ENCODE results near the gene CCDC126. TPM values are rescaled to one million over a fixed set of nuclear protein-coding genes. Genes with fewer than 3 reads are reported as not detected.

CCDC126 gene
- total and polyA plus RNA-seq, 2 donors from 2014 or later: 5.2 to 8.9 TPM

- H3K27ac ChIP-seq (ENCODE audit: low read depth in 2 of 2, low read length in 2 of 2): no peak overlapping the region
- DNase-seq (no peak), FAIRE-seq (no peak)
- intact Hi-C loops (cut with DNase I): no loop called here
- no peak overlapping the region for H3K4me3 ChIP-seq (ENCODE audit: low read length in 3 of 3)
- peaks cover 0 to 4% (median 0%) of the 10 kb centered on the region in 3 donors for H3K36me3 ChIP-seq (ENCODE audit: control insufficient read depth in 2 of 3, insufficient read depth in 3 of 3, low read length in 3 of 3)
- H3K9me3 ChIP-seq (ENCODE audit: control insufficient read depth in 2 of 3, insufficient read depth in 1 of 3, low read length in 3 of 3): peaks cover 0 to 8% (median 2%) of the 10 kb centered on the region in 3 donors
- no peak overlapping the region for H3K9ac ChIP-seq (ENCODE audit: low read length in 3 of 3)
- no peak for TF ChIP-seq CTCF (IDR thresholded peaks at IDR 0.05; ENCODE audit: borderline replicate concordance, extremely low read depth, insufficient read depth)
- H3K4me1 ChIP-seq (ENCODE audit: control insufficient read depth in 2 of 3, insufficient read depth in 2 of 3, low read depth in 1 of 3, low read length in 3 of 3): no peaks in the 10 kb centered on the region
- H3K27me3 ChIP-seq (ENCODE audit: control insufficient read depth, insufficient read depth, low read length): no peaks in the 10 kb centered on the region
Observed at GRCh38 chr7:23616593-23616992, 19.4 kb downstream of the CCDC126 start.

DNA sequence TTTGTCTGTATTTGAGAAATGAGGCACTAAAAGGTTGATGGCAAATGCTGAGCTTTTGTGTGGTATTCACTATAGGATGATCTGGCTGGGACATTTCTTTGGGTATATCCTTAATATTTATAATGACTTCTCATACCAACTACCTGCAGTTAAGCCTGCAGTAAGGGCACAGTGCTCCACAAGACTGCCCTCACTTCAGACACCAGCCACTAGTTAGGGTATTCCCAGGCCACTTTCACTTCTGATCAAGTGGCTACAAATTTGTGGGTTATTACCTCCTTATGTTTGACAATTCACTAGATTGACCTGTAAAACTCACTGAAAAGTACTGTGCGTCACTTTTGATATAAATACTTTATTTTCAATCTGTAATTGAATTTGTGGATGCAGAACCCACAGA lies 20.3 kb downstream of the CCDC126 start:
- DNase-seq (no peak), FAIRE-seq (no peak)
- peaks cover 0 to 8% (median 2%) of the 10 kb centered on the region in 3 donors for H3K9me3 ChIP-seq (ENCODE audit: control insufficient read depth in 2 of 3, insufficient read depth in 1 of 3, low read length in 3 of 3)
- peaks cover 0 to 4% (median 0%) of the 10 kb centered on the region in 3 donors for H3K36me3 ChIP-seq (ENCODE audit: control insufficient read depth in 2 of 3, insufficient read depth in 3 of 3, low read length in 3 of 3)
- H3K27me3 ChIP-seq (ENCODE audit: control insufficient read depth, insufficient read depth, low read length): no peaks in the 10 kb centered on the region
- H3K4me1 ChIP-seq (ENCODE audit: control insufficient read depth in 2 of 3, insufficient read depth in 2 of 3, low read depth in 1 of 3, low read length in 3 of 3): no peaks in the 10 kb centered on the region
- no peak overlapping the region for H3K4me3 ChIP-seq (ENCODE audit: low read length in 3 of 3)
- H3K27ac ChIP-seq (ENCODE audit: low read depth in 2 of 2, low read length in 2 of 2): no peak overlapping the region
- H3K9ac ChIP-seq (ENCODE audit: low read length in 3 of 3): no peak overlapping the region
- no peak for TF ChIP-seq CTCF (IDR thresholded peaks at IDR 0.05; ENCODE audit: borderline replicate concordance, extremely low read depth, insufficient read depth)
- intact Hi-C loops (cut with DNase I): no loop called here

DNA sequence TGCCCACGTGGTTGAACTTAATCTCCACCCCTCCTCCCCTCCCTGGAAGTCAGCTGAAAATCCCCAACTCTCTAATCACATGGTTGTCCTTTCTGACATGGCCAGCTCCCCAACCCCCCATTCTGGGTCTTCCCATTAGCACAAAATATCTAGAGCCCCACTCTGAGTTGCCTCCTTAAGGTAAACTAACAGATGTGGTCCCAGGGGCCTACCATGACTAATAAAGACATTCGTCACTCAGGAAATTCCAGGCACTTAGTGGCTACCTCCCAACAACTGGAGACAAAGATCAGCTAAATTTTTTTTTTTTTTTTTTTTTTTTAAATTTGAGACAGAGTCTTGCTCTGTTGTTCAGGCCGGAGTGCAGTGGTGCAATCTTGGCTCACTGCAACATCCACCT lies 21.1 kb downstream of the CCDC126 start:
- no peak overlapping the region for H3K4me3 ChIP-seq (ENCODE audit: low read length in 3 of 3)
- no peaks in the 10 kb centered on the region for H3K4me1 ChIP-seq (ENCODE audit: control insufficient read depth in 2 of 3, insufficient read depth in 2 of 3, low read depth in 1 of 3, low read length in 3 of 3)
- peaks cover 0 to 4% (median 0%) of the 10 kb centered on the region in 3 donors for H3K36me3 ChIP-seq (ENCODE audit: control insufficient read depth in 2 of 3, insufficient read depth in 3 of 3, low read length in 3 of 3)
- H3K9ac ChIP-seq (ENCODE audit: low read length in 3 of 3): no peak overlapping the region
- intact Hi-C loops (cut with DNase I): no loop called here
- H3K27ac ChIP-seq (ENCODE audit: low read depth in 2 of 2, low read length in 2 of 2): no peak overlapping the region
- TF ChIP-seq CTCF (IDR thresholded peaks at IDR 0.05; ENCODE audit: borderline replicate concordance, extremely low read depth, insufficient read depth): no peak
- no peak for FAIRE-seq
- DNase-seq: no peak
- peaks cover 0 to 8% (median 2%) of the 10 kb centered on the region in 3 donors for H3K9me3 ChIP-seq (ENCODE audit: control insufficient read depth in 2 of 3, insufficient read depth in 1 of 3, low read length in 3 of 3)
- no peaks in the 10 kb centered on the region for H3K27me3 ChIP-seq (ENCODE audit: control insufficient read depth, insufficient read depth, low read length)

DNA sequence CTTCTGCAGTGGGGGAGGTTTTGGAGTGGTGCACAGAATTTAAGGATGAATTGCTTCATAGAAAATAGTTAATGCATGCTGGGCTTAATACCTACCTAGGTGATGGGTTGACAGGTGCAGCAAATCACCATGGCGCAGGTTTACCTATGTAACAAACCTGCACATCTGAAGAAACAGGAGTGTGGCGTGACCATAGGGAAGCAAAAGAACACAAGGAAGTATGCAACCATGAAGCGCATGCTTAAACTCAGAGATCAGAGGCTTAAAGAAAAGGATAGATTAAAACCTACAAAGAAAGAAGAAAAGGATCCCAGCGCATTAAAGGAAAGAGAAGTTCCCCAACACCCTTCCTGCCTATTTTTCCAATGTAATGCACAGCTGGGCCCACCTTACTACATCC lies 22.0 kb downstream of the CCDC126 start:
- DNase-seq (no peak), FAIRE-seq (no peak)
- Histone ChIP-seq H3K9me3 (ENCODE audit: control insufficient read depth in 2 of 3, insufficient read depth in 1 of 3, low read length in 3 of 3) (peaks cover 0 to 8% (median 2%) of the 10 kb centered on the region in 3 donors), H3K4me1 (ENCODE audit: control insufficient read depth in 2 of 3, insufficient read depth in 2 of 3, low read depth in 1 of 3, low read length in 3 of 3) (no peaks in the 10 kb centered on the region), H3K9ac (ENCODE audit: low read length in 3 of 3) (no peak overlapping the region), H3K36me3 (ENCODE audit: control insufficient read depth in 2 of 3, insufficient read depth in 3 of 3, low read length in 3 of 3) (peaks cover 0 to 4% (median 0%) of the 10 kb centered on the region in 3 donors), H3K27ac (ENCODE audit: low read depth in 2 of 2, low read length in 2 of 2) (no peak overlapping the region), H3K27me3 (ENCODE audit: control insufficient read depth, insufficient read depth, low read length) (no peaks in the 10 kb centered on the region), H3K4me3 (ENCODE audit: low read length in 3 of 3) (no peak overlapping the region)
- intact Hi-C loops (cut with DNase I): no loop called here
- TF ChIP-seq CTCF (IDR thresholded peaks at IDR 0.05; ENCODE audit: borderline replicate concordance, extremely low read depth, insufficient read depth): no peak
